Frontal cortex (tissue), 4 donors: ENCODE results near the gene CHST9. TPM values are rescaled to one million over a fixed set of nuclear protein-coding genes. Genes with fewer than 3 reads are reported as not detected.
"Not testable (repeated sequence)": the region's sequence is repeated elsewhere in the genome, so short reads cannot be mapped to it uniquely, and the experiment has no call there.

Experiments
- DNase-seq, 2 donors: peaks; one replicate each; pipeline ENCODE4 v3.0.0; 2012; ENCODE audit warnings: low spot score in 2 of 2
- FAIRE-seq: peaks from 2 replicates; lab custom pipeline; 2012; peaks lifted over from hg19 to GRCh38; lab: Jason Lieb, UNC
- total RNA-seq: library from RNA; depleted of rRNA; stranded (reverse); fragments of >200 nt; gene quantifications from one replicate; pipeline ENCODE4 v1.2.3, GENCODE V29; 2014
- donor health status: control.
- donor health status: control.
- donor health status: control.

CHST9 gene
- total RNA-seq, 1 donor from 2014 or later: 2.4 TPM

- no peak for DNase-seq
- no peak for FAIRE-seq
These were observed 6.7 kb downstream of the CHST9 start for GRCh38 chr18:27178424-27178823.

- DNase-seq: no peak
- FAIRE-seq: no peak
These were observed 9.2 kb downstream of the CHST9 start for GRCh38 chr18:27175914-27176313.

GRCh38 chr18:27175245-27175644 is 9.9 kb downstream of the CHST9 start:
- DNase-seq (no peak), FAIRE-seq (no peak)

- DNase-seq: no peak
These were observed 13.1 kb downstream of the CHST9 start for GRCh38 chr18:27171993-27172392.

GRCh38 chr18:27165412-27165811 is 19.7 kb downstream of the CHST9 start:
- no peak for FAIRE-seq
- DNase-seq: no peak

More at GRCh38 chr18:27171993-27172392, 13.1 kb downstream of the CHST9 start:
- FAIRE-seq: no peak

- no peak for DNase-seq
- FAIRE-seq: no peak
These were observed 20.2 kb downstream of the CHST9 start for GRCh38 chr18:27164905-27165304.

- not testable (repeated sequence) for FAIRE-seq, DNase-seq
These were observed 21.9 kb downstream of the CHST9 start for GRCh38 chr18:27163197-27163716.

- FAIRE-seq, DNase-seq: not testable (repeated sequence)
These were observed 35.9 kb downstream of the CHST9 start for GRCh38 chr18:27149240-27149639.

GRCh38 chr18:27144672-27145071 is 40.4 kb downstream of the CHST9 start:
- FAIRE-seq: no peak
- DNase-seq: no peak

- no peak for FAIRE-seq
- no peak for DNase-seq
These were observed 41.4 kb downstream of the CHST9 start for GRCh38 chr18:27143580-27144287.

- no peak for FAIRE-seq
These were observed 42.2 kb downstream of the CHST9 start for GRCh38 chr18:27142891-27143290.

GRCh38 chr18:27141876-27142275 is 43.2 kb downstream of the CHST9 start:
- no peak for FAIRE-seq

More at GRCh38 chr18:27142891-27143290, 42.2 kb downstream of the CHST9 start:
- no peak for DNase-seq

GRCh38 chr18:27138079-27138478 is 47.0 kb downstream of the CHST9 start:
- FAIRE-seq (no peak), DNase-seq (no peak)

More at GRCh38 chr18:27141876-27142275, 43.2 kb downstream of the CHST9 start:
- DNase-seq: no peak

- DNase-seq: no peak
- FAIRE-seq: no peak
These were observed 48.9 kb downstream of the CHST9 start for GRCh38 chr18:27136208-27136535.

GRCh38 chr18:27135504-27136207 is 49.5 kb downstream of the CHST9 start:
- FAIRE-seq: no peak
- DNase-seq: no peak

GRCh38 chr18:27130065-27130630 is 55.0 kb downstream of the CHST9 start:
- DNase-seq (no peak), FAIRE-seq (no peak)

GRCh38 chr18:27124196-27124595 is 60.9 kb downstream of the CHST9 start:
- DNase-seq: no peak

GRCh38 chr18:27121108-27121507 is 64.0 kb downstream of the CHST9 start:
- DNase-seq (no peak), FAIRE-seq (no peak)

More at GRCh38 chr18:27124196-27124595, 60.9 kb downstream of the CHST9 start:
- no peak for FAIRE-seq

- FAIRE-seq (no peak), DNase-seq (no peak)
These were observed 64.9 kb downstream of the CHST9 start for GRCh38 chr18:27120246-27120645.

- DNase-seq: no peak
- FAIRE-seq: no peak
These were observed 66.1 kb downstream of the CHST9 start for GRCh38 chr18:27118973-27119372.

- FAIRE-seq (no peak), DNase-seq (no peak)
These were observed 70.3 kb downstream of the CHST9 start for GRCh38 chr18:27114842-27115241.
